HL-60 (cell line): ENCODE measurements around the gene NSUN7.

Source experiments
- GABPA ChIP-seq: IDR thresholded peaks from 2 replicates; pipeline ENCODE4 v1.6.1; 2012; ENCODE audit warnings: low read depth
- POLR2AphosphoS5 ChIP-seq: IDR thresholded peaks from 2 replicates; pipeline ENCODE4 v1.6.1; 2012; ENCODE audit warnings: low read depth
- TF ChIP-seq, protein P1 (sequence below): IDR thresholded peaks from one replicate; pipeline ENCODE4 v1.5.1; 2011; ENCODE audit warnings: low read length, control low read depth, inconsistent platforms; ENCODE audit not compliant: insufficient read depth

DNA sequence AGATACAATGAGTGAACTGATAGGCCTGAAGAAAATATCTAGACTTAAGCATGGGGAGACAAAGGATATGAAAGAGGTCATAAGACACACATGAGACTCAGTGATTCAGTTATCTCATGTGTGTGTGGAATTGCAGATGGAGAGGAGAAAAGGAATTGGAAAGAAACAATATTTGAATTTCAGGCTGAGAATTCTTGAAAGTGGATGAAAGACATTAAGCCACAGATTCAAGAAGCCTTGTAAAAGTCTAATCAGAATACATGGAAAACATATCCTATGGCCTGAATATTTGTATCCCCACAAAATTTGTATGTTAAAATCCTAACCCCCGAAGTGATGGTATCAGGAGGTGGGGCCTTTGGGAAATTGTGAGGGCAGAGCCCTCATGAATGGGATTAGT lies 28.3 kb downstream of the NSUN7 start:
- no peak for TF ChIP-seq POLR2AphosphoS5
- TF ChIP-seq, protein P1, sequence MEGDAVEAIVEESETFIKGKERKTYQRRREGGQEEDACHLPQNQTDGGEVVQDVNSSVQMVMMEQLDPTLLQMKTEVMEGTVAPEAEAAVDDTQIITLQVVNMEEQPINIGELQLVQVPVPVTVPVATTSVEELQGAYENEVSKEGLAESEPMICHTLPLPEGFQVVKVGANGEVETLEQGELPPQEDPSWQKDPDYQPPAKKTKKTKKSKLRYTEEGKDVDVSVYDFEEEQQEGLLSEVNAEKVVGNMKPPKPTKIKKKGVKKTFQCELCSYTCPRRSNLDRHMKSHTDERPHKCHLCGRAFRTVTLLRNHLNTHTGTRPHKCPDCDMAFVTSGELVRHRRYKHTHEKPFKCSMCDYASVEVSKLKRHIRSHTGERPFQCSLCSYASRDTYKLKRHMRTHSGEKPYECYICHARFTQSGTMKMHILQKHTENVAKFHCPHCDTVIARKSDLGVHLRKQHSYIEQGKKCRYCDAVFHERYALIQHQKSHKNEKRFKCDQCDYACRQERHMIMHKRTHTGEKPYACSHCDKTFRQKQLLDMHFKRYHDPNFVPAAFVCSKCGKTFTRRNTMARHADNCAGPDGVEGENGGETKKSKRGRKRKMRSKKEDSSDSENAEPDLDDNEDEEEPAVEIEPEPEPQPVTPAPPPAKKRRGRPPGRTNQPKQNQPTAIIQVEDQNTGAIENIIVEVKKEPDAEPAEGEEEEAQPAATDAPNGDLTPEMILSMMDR = no peak
- no peak for TF ChIP-seq GABPA
